GM21447 (cell line): ENCODE measurements around the gene IFNA14.

ENCODE experiments used
- ATAC-seq: cut with Tn5 transposase; IDR thresholded peaks from one replicate; pipeline ENCODE4 v1.9.1; 2021; ENCODE audit not compliant: unreplicated experiment

IFNA14 gene

DNA sequence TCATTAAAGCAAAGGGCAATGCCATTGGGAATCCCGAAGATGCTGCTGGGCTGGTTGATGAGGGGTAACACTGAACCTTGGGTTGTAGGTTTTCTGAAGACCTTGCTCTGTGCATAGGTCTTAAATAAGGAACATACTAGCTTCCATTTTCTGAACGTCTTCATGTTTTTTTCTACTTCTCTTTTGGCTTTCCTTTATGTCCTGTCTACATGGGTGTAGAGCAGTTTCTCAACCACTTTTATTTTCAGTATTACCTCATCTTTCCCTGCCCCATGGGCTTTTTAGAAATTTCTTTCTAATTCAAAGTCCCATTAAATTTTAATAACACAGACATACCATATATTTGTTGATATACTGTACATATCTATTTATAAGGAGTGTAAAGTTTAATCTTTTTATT lies at the start of gene IFNA14:
IFNA14 (minus strand) TSS at position 95 of the 400 bp plus-strand sequence; CDS start at position 25, 70 bp downstream.
- no peak for ATAC-seq

DNA sequence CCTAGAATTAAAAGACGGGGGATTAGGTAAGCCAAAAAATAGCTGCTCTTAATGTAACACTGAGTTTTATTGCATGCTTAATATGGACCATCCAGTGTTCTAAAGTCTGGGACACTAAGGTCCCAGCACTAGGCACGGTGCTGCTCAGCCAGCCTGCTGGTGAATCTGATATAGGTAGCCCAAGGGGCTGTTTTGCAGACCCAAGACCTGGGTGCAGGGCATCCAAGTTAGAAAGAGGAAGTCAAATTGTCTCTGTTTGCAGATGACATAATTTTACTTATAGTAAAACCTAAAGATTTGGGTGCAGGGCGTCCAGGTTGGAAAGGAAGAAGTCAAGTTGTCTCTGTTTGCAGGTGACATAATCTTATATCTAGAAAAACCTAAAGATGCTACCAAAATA lies 47.5 kb upstream of the IFNA14 start:
- no peak for ATAC-seq

DNA sequence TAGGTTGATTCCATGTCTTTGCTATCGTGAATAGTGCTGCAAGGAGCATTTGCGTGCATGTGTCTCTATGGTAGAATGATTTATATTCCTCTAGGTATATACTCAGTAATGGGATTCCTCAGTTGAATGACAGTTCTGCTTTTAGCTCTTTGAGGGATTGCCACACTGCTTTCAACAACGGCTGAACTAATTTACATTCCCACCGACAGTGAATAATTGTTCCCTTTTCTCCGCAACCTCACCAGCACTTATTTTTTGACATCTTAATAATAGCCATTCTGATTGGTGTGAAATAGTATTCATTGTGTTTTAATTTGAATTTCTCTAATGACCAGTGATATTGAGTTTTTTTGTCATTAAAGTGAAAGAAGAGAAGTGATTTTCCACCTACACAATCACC lies 46.9 kb upstream of the IFNA14 start:
- no peak for ATAC-seq

DNA sequence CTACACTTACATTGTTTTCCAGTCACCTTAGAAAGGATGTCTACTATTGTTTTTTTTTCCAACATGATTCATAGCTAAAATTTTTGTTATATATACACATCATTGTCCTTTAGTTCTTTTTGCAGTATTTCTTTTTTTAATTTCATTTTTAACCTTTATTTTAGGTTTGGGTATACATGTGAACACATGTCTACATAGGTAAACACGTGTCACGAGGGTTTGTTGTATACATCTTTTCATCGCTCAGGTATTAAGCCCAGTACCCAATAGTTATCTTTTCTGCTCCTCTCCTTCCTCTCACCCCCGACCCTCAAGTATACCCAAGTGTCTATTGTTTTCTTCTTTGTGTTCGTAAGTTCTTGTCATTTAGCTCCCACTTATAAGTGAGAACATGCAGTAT lies 46.3 kb upstream of the IFNA14 start:
- ATAC-seq: no peak

DNA sequence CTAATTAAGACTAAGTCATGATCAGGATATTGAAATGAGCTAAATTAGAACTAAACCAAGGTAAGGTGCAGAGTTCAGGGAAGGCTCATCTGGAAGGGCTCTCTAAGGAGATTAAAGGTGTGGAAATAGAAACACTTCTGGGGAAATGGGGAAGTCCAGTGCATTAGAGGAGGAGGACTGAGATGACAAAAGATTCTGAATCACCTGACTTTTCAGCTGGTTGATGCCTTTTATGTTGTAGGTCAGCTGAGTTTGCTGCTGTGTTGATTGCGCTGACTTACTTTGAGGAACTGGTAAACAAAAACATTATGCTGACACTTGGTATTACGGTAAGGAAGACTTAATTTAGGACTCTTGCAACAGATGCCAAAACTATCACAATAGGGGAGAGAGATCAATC lies 41.5 kb upstream of the IFNA14 start:
- no peak for ATAC-seq

DNA sequence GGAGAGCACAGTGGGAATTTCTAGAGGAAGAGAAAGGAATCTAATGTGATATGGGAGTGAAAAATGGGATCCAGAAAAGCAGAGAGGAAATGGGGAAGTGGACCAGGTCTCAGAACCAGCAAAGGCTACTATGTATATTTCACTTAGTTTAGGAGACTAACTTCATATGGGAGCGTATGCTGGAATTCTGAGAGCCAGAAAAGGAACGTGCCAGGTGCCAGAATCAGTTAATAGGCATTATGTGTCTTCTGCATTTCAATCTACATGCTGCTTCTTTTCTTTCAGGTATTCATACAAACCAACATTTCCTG lies 28.5 kb upstream of the IFNA14 start:
- no peak for ATAC-seq

DNA sequence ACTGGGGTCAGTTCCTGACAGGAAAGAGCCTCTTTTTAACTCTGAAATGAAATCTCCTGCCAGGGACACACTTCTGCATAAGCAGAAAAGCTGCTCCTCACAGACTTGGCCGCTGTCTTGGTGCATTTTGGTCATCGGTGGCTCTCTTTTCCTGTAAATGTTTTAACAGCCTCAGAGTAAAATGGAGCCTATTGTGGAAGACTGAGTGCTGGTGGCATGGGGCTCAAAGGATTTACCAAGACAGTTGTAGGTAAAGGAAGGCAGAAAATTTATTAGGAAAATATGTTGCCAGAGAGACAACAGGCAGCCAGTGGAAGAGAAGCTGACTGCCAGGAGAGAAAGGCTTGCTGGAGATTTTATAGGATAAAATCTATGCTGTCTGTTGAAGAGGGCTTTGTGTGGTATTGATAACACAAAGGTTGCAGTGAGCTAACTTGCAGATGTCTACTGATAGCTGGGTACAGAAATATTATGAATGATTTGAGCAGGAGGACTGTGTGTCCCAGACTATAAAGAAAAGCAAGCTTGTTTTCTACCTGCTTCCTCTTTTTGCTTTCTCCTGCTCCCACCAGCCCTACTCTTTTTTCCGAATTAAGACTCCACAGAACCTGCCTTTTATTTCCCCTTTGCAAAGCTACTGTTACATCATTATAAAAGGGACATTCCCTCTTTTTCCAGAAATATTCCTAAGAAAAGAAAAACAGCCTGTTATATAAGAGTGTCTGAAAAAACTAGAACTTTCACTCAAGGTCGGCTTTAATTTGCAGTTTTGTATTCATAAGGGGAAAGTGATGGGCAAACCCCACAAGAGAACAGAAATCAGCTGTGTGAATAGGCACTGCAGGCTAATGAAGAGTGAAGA lies 27.9 kb upstream of the IFNA14 start:
- ATAC-seq: peak; percentile 67

DNA sequence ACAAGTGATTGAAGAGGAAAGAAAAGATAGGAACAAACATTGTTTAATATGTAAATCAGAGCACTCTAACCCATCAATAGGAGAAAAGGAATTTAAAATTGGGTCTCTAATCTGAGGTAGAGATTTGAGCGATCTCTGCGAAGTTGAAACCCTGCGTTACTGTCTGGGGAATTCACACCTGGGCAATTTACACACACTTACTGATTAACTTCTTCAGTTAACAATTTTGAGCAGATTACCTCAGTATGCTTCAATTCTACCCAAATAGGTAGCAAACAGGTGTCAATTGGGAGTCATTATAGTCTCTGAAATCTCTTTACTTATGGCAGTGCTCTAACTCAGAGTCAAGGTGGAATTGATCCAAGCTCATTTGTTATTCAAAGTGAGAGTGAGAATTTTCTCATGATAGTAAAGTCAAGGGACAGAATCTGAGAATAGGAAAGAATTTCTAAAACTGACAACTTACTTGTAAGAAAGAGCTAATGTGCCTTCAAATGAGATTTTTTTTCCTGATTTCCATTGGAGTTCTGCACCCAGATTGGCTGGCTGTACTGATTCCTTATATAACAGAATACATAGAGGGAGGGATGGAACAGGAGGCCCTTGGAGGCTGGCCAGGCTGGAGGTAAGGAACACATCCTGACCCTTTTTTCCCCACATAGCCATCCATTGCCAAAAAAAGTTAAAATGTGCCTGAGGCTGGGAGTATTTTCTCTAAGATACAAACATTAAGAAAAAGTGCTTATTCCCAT lies 27.1 kb upstream of the IFNA14 start:
- ATAC-seq: no peak

DNA sequence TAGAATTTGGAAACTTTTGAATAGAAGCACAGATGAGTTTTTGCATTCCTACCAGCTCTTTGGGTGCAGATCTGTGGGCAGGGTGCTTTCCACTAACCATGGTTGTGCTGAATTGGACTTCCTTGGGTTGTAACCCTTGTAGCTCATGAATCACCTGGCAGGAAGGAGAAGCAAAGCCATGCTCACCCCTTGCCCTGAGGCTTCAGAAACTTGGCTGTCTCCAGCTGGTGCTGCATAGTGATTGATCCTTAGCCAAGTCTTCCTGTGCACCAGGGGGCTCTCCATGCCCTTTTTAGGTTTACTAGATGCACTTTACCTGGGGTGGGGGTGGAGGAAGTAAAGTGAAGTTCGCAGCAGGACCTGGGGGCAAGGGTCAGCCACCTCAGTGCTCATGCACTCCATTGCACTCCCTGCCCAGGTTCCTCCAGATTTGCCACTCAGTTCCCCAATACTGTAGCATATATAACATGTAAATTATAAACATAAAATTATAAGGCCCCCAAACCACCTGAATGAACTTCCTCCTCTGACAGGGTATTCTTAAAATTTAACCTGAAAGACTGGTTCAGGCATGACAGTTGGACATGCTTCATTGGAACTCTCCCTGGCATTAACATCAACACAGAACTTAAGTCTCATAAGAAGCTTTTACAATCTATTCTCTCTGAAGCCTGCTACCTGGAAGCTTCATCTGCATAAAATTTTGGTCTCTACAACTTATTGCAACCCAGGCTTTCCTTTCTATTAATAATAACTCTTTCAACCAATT lies 25.8 kb upstream of the IFNA14 start:
- peak; percentile 43 for ATAC-seq

DNA sequence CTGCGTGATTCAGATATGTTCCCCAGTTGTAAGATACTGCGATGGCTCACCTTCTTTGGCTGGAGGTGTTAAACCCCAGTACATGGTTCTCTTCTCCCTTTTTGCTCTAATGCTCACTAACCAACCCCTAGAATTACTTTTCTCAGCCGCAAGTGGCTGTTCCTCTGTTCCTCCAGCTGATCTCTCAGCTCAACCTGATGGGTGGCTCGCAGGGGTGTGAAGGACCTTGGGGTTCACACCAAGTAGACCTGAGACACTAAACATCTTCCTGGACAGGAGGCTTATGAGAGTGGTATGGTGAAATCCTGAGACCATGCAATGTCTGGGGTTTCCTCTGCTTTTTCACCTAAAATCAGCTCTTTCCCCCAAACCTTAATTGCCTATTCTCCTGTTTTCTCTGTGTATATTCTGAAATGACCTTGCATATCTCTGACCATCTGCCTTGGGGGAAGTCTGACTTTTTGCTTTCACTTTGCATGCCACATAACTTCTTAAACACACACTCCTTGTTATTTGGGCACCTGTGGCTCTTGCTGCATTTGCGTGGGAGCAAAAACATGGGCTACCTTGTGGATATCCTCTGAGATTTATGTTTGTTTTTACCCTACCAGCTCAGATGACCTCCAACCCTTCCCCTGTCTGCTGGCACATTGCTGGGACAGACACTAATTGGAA lies 15.9 kb upstream of the IFNA14 start:
- ATAC-seq: no peak

DNA sequence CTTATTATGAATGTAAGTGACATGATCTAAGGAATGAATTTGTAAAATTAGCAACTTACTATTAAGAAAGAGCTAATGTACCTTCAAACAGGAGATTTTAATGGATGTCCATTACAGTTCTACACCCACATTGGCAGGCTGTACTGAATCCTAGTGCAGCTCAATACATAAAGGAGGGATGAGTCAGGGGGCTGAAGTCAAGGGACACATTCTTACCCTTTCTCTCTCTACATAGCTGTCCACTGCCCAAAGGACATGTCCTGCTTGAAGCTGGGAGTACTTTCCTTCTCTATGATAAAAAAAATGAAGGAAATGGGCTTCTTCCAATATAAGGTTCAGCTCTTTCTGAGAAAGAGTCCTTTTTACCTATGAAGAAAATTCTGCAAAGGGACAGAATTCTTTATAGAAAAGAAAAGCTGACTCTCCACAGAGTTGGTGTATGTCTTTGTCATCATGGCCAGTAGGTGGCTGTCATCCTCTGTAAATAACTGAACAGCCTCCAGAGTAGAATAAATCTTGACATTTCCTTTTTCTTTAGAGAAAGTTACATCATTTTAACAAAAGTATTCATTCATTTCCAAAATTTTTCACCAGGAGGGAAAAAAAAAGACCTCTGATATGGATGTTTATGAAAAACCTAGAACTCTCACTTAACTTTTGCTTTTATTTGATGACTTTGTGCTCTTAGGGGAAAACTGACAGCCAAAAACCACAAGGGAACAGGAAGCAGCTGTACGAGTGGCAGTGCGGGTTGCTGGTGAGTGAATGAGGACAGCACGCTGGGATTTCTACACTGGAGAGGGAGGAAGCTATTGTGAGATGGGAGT lies 13.1 kb upstream of the IFNA14 start:
- peak; percentile 77 for ATAC-seq

DNA sequence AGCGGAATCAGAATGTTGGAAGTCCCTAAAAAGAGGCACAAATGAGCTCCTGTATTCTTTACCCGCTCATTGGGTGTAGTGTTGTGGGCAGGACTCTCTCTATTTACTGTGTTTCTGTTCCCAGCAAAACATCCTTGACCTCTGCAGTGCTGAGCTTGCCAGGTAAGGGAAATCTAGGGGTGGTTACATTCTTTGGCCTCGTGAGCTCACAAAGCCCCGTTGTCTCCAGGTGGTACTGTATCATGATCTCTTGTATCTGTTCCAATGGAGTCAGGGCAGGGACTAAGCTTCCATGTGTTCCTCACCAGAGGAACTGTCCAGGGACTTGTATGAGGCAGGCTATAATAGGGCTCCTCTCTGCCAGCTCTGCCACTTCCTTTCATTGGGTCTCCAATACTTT lies 11.8 kb upstream of the IFNA14 start:
- no peak for ATAC-seq

DNA sequence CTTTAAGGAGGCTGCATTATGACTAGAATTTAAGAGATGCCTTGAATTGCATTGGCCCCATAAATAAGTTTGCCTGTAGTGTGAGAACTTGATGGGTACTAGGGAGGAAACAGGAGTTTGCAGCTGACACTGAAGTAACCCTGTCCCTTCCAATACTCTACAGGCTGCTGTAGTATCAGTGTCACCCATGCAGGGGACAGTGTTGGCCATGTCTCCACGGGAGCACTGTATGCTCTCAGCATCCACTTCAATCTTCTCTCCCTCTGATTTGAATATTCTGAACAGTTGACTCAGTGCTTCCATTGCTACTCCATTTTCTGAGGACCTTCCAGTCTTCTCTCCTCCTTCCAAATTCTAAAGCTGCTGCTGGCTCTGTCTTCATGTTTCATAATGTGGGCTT lies 11.4 kb upstream of the IFNA14 start:
- no peak for ATAC-seq

DNA sequence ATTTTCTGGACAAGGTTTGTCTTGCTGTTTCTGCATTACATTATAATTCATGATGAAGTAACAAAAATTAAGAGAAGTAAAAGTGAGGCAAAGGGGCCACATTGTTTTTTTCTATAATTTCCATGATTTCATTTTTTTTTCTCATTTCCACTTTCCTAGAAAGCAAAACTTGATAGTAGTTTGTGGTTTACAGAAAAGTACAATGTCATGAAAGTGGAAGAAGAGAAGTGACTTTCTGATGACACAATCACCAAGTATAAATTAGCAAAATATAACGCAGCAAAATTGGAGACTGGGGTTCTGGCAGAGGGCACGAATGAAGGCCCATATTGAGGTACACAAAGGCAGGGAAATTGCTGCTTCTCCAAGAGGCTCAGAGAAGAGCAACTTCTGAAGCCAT lies 5.0 kb upstream of the IFNA14 start:
- no peak for ATAC-seq

DNA sequence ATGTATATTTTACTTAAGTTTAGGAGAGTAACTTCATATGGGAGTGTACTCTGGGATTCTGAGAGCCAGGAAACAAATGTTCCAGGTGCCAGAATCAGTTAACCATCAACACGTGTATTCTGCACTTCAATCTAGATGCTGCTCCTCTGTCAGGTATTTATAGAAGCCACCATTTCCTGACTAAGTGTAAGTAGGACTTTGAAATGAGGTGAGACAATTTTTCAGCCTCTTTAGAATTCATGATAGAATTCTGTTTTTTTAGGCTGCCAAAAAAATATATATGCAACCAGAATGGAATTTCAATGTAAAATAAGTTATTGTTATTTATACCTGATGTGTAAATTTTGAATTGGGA lies 3.5 kb downstream of the IFNA14 start:
- peak; percentile 47 for ATAC-seq

DNA sequence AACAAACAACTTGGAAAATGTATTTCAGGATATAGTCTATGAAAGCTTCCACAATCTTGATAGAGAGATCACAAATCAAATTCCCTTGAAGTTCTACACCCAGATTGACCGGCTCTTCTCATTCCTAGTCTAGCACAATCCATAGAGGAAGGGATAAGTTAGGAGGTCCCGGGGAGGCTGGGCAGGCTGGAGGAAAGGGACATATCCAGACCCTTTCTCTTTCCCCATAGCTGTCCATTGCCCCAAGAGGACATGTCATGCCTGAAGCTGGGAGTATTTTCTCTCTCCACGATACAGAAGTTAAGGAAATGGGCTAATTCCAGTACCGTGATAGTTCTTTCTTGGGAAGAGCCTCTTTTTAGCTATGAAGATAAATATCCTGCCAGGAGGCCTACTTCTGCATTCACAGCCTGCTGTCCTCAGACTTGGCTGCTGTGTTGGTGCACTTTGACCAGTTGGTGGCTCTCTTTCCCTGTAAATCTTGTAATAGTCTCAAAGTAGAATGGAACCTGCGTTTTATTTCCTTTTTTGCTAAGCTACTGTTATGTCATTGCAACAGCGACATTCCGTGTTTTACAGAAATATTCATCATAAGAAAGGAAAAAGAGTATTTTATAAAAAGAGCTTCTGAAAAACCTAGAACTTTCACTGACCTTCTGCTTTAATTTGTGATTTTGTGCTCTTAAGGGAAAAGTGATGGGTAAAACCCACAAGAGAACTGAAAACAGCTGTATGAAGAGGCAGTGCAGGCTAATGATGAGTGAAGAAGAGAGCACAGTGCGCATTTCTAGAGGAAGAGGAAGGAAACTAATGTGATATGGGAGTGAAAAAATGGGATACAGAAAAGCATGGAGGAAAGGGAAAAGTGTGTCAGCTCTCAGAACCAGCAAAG lies 4.1 kb downstream of the IFNA14 start:
- peak; percentile 82 for ATAC-seq

DNA sequence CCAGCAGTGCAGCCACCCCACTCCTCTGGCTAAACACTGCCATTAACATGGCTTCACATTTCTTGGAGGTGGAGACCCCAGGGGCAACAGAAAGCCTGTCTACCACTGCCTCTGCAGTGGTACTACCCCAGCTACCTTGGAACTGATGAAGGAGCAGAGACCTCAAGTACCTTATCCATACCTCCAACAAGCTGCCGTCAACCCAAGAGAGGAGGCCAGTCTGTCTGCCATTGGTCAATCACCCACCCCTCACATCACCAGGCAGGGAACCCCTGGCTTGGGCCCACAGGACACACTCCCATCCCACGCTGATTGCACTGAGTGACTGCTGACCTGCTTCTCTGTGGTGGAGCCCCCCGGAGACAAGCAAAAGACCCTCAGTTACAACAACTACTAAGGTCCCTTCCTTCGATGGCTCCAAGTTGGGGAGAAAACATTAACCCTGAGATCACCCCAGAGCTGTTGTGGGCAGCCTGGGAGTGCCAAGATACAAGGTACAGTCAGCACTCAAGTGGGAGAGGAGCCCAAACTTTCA lies 5.6 kb downstream of the IFNA14 start:
- no peak for ATAC-seq

DNA sequence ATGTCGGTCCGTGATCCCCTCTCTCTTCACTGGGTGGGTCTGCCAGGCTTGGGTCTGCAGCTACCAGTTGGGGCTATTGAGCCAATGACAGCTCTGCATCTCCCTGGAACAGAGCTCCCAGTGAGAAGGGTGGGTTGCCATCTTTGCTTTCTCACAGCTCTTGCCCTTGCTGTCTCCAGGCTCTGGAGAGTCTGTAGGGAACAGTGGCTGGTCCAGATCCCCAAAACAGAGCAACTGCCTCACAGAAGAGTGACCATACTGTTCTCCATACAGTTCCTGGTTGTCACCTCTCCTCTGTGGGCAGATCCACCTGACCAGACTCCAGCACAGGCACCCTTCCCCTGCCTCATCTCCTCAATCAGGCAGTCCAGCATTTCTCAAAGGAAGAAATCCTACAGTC lies 6.5 kb downstream of the IFNA14 start:
- ATAC-seq: no peak

DNA sequence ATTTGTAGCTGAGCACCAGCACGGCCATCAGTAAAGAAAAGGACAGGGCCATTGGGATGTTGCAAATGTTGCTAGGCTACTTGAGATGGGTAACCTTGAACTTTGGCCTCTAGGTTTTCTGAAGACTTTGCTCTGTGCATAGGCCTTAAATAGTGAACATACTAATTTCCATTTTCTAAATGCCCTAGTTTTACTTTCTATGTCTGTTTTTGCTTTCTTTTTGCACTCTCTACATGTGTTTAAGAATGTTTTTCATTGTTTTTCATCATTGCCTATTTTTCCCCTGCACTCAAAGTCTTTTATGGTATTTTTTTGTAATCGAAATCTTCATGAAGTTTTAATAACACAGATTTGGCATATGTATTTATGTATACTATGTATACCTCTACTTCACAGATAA lies 11.7 kb downstream of the IFNA14 start, which contains the start of gene IFNA17:
IFNA17 (minus strand) TSS at position 101 of the 400 bp plus-strand sequence; CDS start at position 52, 49 bp downstream.
- no peak for ATAC-seq
